Activated CD8-positive, alpha-beta T cell treated with anti-CD3 and anti-CD28 coated beads for 36 hours (primary cell): ENCODE data around the gene MSMP. TPM values are rescaled to one million over a fixed set of nuclear protein-coding genes. Genes with fewer than 3 reads are reported as not detected.

Experiments used
- ATAC-seq: fragments of 200-7000 bp; cut with Tn5 transposase; one replicate; pipeline ENCODE4 v1.10.0; 2021; ENCODE audit warnings: mild to moderate bottlenecking, moderate library complexity
- CTCF ChIA-PET: fragments of 350-600 bp; sonication (Branson Sonifier 250); formaldehyde crosslinking; loops from one replicate; lab custom pipeline; 2021; ENCODE audit warnings: antibody characterized with exemption; lab: Charles Lee
- POLR2A ChIA-PET: fragments of 350-600 bp; sonication (Branson Sonifier 250); formaldehyde crosslinking; loops from one replicate; lab custom pipeline; 2021; ENCODE audit warnings: antibody characterized with exemption; lab: Charles Lee
- DNase-seq: peaks from one replicate; pipeline ENCODE4 v3.0.0-alpha.2; 2020
- H3K27ac Mint-ChIP-seq: one replicate; pipeline ENCODE4 v1.8.0; 2021; ENCODE audit warnings: mild to moderate bottlenecking, mixed read lengths
- H3K27me3 Mint-ChIP-seq: one replicate; pipeline ENCODE4 v1.8.0; 2021; ENCODE audit warnings: mixed read lengths
- H3K36me3 Mint-ChIP-seq: one replicate; pipeline ENCODE4 v1.8.0; 2021; ENCODE audit warnings: low read depth, mixed read lengths
- H3K4me1 Mint-ChIP-seq: one replicate; pipeline ENCODE4 v1.8.0; 2021; ENCODE audit warnings: low read depth, mixed read lengths
- H3K4me3 Mint-ChIP-seq: one replicate; pipeline ENCODE4 v1.8.0; 2021; ENCODE audit warnings: mild to moderate bottlenecking, moderate library complexity, mixed read lengths
- H3K9me3 Mint-ChIP-seq: one replicate; pipeline ENCODE4 v1.8.0; 2021; ENCODE audit warnings: mixed read lengths
- CTCF ChIP-seq: fragments of 200-600 bp; IDR thresholded peaks from one replicate; pipeline ENCODE4 v1.8.0; 2022; ENCODE audit warnings: antibody characterized with exemption, mild to moderate bottlenecking
- intact Hi-C: fragments of 100-400 bp; cut with micrococcal nuclease; formaldehyde crosslinking; loops from one replicate; pipeline ENCODE4 v1.10.0; 2022
- total RNA-seq, 2 experiments: library from RNA; stranded (reverse); gene quantifications; one replicate each; pipeline ENCODE4 v1.2.3, GENCODE V29; 2021

The MSMP gene
- total RNA-seq, 2 experiments from 2014 or later: 0.59 to 0.67 TPM

- no peak for TF ChIP-seq CTCF
- peaks cover 30% of the 10 kb centered on the region for H3K4me1 Mint-ChIP-seq
- peaks cover 17% of the 10 kb centered on the region for H3K36me3 Mint-ChIP-seq
- intact Hi-C loops: no loop called here
- ChIA-PET CTCF (interaction anchor here (0.8 to 3.9 kb wide), 14 partner anchors 10 to 146 kb away, joined by 3 to 21 read pairs (median 4); partner anchors contain the start of gene HINT2), POLR2A (interaction anchor here (1.1 to 1.2 kb wide), 2 partner anchors 17 to 21 kb away, joined by 3 to 4 read pairs; partner anchors contain the start of genes CREB3 and TLN1)
- ATAC-seq (peak; percentile 64), DNase-seq (peak; percentile 64)
- H3K27ac Mint-ChIP-seq: peak overlapping the region; percentile 88
- H3K4me3 Mint-ChIP-seq: peak overlapping the region; percentile 94
- no peaks in the 10 kb centered on the region for H3K27me3 Mint-ChIP-seq
- H3K9me3 Mint-ChIP-seq: no peaks in the 10 kb centered on the region
Measured at GRCh38 chr9:35749515-35750255, 4.4 kb downstream of the MSMP start.

DNA sequence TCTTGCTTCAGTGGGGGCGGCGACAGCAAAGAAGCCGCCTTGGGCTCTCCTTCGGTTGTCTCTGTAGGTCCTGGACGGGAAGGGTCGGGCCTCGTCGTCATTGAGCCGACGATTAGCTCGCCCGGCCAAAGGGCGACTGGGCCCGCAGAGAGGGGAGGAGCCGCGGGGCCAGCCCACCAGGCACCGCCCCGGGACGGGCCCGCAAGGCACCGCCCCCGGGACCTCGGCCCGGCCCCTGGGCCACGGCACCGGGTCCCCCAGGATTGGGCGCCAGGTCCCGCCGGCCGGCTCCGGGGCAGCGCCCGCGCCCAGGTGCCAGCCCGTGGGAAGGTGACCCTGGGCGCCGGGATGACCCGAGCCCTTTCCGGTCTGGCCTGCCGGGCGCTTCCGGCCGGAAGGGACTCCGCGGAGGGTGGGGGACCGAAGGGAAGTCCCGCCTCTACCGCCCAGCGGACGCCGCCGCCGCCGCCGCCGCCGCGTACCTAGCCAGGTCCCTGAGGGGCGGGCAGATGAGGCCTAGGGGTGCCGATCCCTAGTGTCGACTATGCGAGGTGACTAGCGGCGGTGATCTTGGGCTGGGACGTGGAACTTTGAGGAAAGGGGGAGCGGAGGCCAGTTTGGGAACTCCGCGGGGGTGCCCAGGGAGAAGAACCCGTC, 5.1 kb downstream of the MSMP start, which contains the start of the genes GBA2 and RGP1:
Gene GBA2, minus strand, starts transcription at position 371 of the 657 bp plus-strand sequence. CDS start 524 bp downstream, outside the sequence.
Gene RGP1, plus strand, starts transcription at position 430 of the 657 bp plus-strand sequence. CDS start 469 bp downstream, outside the sequence.
- Mint-ChIP-seq H3K9me3 (no peaks in the 10 kb centered on the region), H3K4me3 (peak within 1 kb of the TSS; percentile 94), H3K4me1 (peaks cover 32% of the 10 kb centered on the region), H3K36me3 (peaks cover 21% of the 10 kb centered on the region), H3K27ac (peak within 1 kb of the TSS; percentile 88), H3K27me3 (no peaks in the 10 kb centered on the region)
- DNase-seq (peak; percentile 76), ATAC-seq (peak; percentile 85)
- ChIA-PET POLR2A (interaction anchor here (0.8 to 2.9 kb wide), 6 partner anchors 8 to 22 kb away, joined by 3 to 16 read pairs (median 5); partner anchors contain the start of genes CREB3 and TLN1), CTCF (interaction anchor here (0.7 to 6.6 kb wide), 26 partner anchors 8 to 262 kb away, joined by 3 to 51 read pairs (median 4); partner anchors contain the start of genes CCDC107, HINT2, RMRP and SPAG8)
- intact Hi-C loops: no loop called here
- no peak for TF ChIP-seq CTCF

- H3K36me3 Mint-ChIP-seq: peaks cover 19% of the 10 kb centered on the region
- H3K27ac Mint-ChIP-seq: peak overlapping the region; percentile 66
- ATAC-seq (no peak), DNase-seq (peak; percentile 49)
- intact Hi-C loops: no loop called here
- peak overlapping the region; percentile 85 for H3K4me3 Mint-ChIP-seq
- no peaks in the 10 kb centered on the region for H3K9me3 Mint-ChIP-seq
- H3K27me3 Mint-ChIP-seq: no peaks in the 10 kb centered on the region
- no peak for TF ChIP-seq CTCF
- POLR2A ChIA-PET: interaction anchor here (0.8 to 2.9 kb wide), 5 partner anchors 8 to 21 kb away, joined by 3 to 16 read pairs (median 5); partner anchors contain the start of genes CREB3 and TLN1
- peaks cover 32% of the 10 kb centered on the region for H3K4me1 Mint-ChIP-seq
- CTCF ChIA-PET: interaction anchor here (0.7 to 6.6 kb wide), 18 partner anchors 8 to 263 kb away, joined by 3 to 51 read pairs (median 4); partner anchors contain the start of genes CCDC107, HINT2, RMRP and SPAG8
Measured at GRCh38 chr9:35748242-35748857, 5.7 kb downstream of the MSMP start.

- Mint-ChIP-seq H3K27ac (no peak overlapping the region), H3K4me3 (peak overlapping the region; percentile 85), H3K9me3 (no peaks in the 10 kb centered on the region), H3K4me1 (peaks cover 46% of the 10 kb centered on the region), H3K36me3 (peaks cover 15% of the 10 kb centered on the region), H3K27me3 (no peaks in the 10 kb centered on the region)
- POLR2A ChIA-PET: interaction anchor here (1.2 to 2.9 kb wide), 2 partner anchors 13 to 18 kb away, joined by 3 to 16 read pairs; partner anchors contain the start of genes CREB3 and TLN1
- DNase-seq (no peak), ATAC-seq (no peak)
- TF ChIP-seq CTCF: no peak
- CTCF ChIA-PET: interaction anchor here (0.8 to 6.6 kb wide), 10 partner anchors 8 to 143 kb away, joined by 3 to 51 read pairs (median 6); no protein-coding TSS in a partner anchor
- intact Hi-C loops: no loop called here
Measured at GRCh38 chr9:35746583-35746982, 7.5 kb downstream of the MSMP start.
